Measurements from ENCODE around the gene ABCB8. TPM values are rescaled to one million over a fixed set of nuclear protein-coding genes. Genes with fewer than 3 reads are reported as not detected.
"Not testable (repeated sequence)": the region's sequence is repeated elsewhere in the genome, so short reads cannot be mapped to it uniquely, and the experiment has no call there.

The ABCB8 gene
- total RNA-seq, 1 donor from 2014 or later = 28.3 TPM

- no peaks in the 10 kb centered on the region for H3K36me3 ChIP-seq
- H3K27ac ChIP-seq (replicated peaks) = no peak overlapping the region
- no peak for DNase-seq
- peak overlapping the region; percentile 49 for H3K4me3 ChIP-seq
- H3K9me3 ChIP-seq (replicated peaks) = no peaks in the 10 kb centered on the region
- H3K27me3 ChIP-seq (ENCODE audit: low read depth) = peaks cover 70% of the 10 kb centered on the region
- TF ChIP-seq, protein P1, sequence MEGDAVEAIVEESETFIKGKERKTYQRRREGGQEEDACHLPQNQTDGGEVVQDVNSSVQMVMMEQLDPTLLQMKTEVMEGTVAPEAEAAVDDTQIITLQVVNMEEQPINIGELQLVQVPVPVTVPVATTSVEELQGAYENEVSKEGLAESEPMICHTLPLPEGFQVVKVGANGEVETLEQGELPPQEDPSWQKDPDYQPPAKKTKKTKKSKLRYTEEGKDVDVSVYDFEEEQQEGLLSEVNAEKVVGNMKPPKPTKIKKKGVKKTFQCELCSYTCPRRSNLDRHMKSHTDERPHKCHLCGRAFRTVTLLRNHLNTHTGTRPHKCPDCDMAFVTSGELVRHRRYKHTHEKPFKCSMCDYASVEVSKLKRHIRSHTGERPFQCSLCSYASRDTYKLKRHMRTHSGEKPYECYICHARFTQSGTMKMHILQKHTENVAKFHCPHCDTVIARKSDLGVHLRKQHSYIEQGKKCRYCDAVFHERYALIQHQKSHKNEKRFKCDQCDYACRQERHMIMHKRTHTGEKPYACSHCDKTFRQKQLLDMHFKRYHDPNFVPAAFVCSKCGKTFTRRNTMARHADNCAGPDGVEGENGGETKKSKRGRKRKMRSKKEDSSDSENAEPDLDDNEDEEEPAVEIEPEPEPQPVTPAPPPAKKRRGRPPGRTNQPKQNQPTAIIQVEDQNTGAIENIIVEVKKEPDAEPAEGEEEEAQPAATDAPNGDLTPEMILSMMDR (IDR thresholded peaks at IDR 0.05; ENCODE audit: borderline replicate concordance) = no peak
- H3K4me1 ChIP-seq = peaks cover 29% of the 10 kb centered on the region
- intact Hi-C loops (cut with micrococcal nuclease) = no loop called here
These were observed 9.2 kb upstream of the ABCB8 start for GRCh38 chr7:151019130-151019447.

- TF ChIP-seq, protein P1 (IDR thresholded peaks at IDR 0.05; ENCODE audit: borderline replicate concordance) = no peak
- Histone ChIP-seq H3K9me3 (replicated peaks) (no peaks in the 10 kb centered on the region), H3K4me3 (no peak overlapping the region), H3K4me1 (peaks cover 18% of the 10 kb centered on the region), H3K36me3 (no peaks in the 10 kb centered on the region), H3K27me3 (ENCODE audit: low read depth) (peaks cover 69% of the 10 kb centered on the region), H3K27ac (replicated peaks) (no peak overlapping the region)
- intact Hi-C loops (cut with micrococcal nuclease) = no loop called here
- DNase-seq = no peak
These were observed 8.0 kb upstream of the ABCB8 start for GRCh38 chr7:151020231-151020630.

DNA sequence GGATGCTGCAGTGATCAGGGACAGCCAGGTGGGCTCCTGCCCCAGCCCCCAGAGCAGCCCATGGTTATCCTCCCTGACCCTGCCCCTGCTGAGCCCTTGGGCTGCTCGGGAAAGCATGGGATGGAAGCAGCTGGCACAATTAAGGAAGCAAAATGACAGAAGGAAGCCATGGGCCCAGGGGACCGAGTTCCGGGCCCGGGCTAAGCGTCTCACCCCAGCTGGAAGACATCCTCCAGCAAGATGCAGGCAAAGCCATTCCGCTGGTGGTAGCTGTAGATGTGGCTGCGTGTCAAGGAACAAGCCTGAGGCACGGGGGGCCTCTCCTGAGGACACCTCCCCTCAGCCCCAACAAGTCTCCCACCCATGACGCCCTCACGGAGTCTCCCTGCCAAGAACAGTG, 5.0 kb upstream of the ABCB8 start:
- no peaks in the 10 kb centered on the region for H3K36me3 ChIP-seq
- peaks cover 16% of the 10 kb centered on the region for H3K4me1 ChIP-seq
- H3K9me3 ChIP-seq (replicated peaks) = no peaks in the 10 kb centered on the region
- peaks cover 48% of the 10 kb centered on the region for H3K27me3 ChIP-seq (ENCODE audit: low read depth)
- DNase-seq = no peak
- H3K27ac ChIP-seq (replicated peaks) = no peak overlapping the region
- intact Hi-C loops (cut with micrococcal nuclease) = no loop called here
- TF ChIP-seq, protein P1 (IDR thresholded peaks at IDR 0.05; ENCODE audit: borderline replicate concordance) = no peak
- H3K4me3 ChIP-seq = no peak overlapping the region

- Histone ChIP-seq H3K9me3 (replicated peaks) (no peaks in the 10 kb centered on the region), H3K27ac (replicated peaks) (no peak within 1 kb of the TSS), H3K4me3 (no peak within 1 kb of the TSS), H3K4me1 (peaks cover 15% of the 10 kb centered on the region), H3K27me3 (ENCODE audit: low read depth) (peaks cover 35% of the 10 kb centered on the region), H3K36me3 (no peaks in the 10 kb centered on the region)
- TF ChIP-seq, protein P1 (IDR thresholded peaks at IDR 0.05; ENCODE audit: borderline replicate concordance) = no peak
- intact Hi-C loops (cut with micrococcal nuclease) = no loop called here
- no peak for DNase-seq
These were observed 3.7 kb upstream of the ABCB8 start, which contains the start of gene ATG9B for GRCh38 chr7:151024435-151025056. Gene ATG9B (minus strand): TSS chr7:151024494. CDS start chr7:151024423, 71 bp downstream.

- peaks cover 19% of the 10 kb centered on the region for H3K27me3 ChIP-seq (ENCODE audit: low read depth)
- H3K4me3 ChIP-seq = no peak overlapping the region
- peaks cover 24% of the 10 kb centered on the region for H3K4me1 ChIP-seq
- intact Hi-C loops (cut with micrococcal nuclease) = no loop called here
- TF ChIP-seq, protein P1 (IDR thresholded peaks at IDR 0.05; ENCODE audit: borderline replicate concordance) = no peak
- DNase-seq = no peak
- H3K9me3 ChIP-seq (replicated peaks) = no peaks in the 10 kb centered on the region
- H3K27ac ChIP-seq (replicated peaks) = no peak overlapping the region
- no peaks in the 10 kb centered on the region for H3K36me3 ChIP-seq
These were observed 2.2 kb upstream of the ABCB8 start for GRCh38 chr7:151025924-151026671.

GRCh38 chr7:151026771-151027727, 1.2 kb upstream of the ABCB8 start:
- not testable (repeated sequence) for DNase-seq

GRCh38 chr7:151027728-151028130, 521 bp upstream of the ABCB8 start:
- H3K27me3 ChIP-seq (ENCODE audit: low read depth); H3K36me3 ChIP-seq; intact Hi-C loops (cut with micrococcal nuclease); H3K9me3 ChIP-seq (replicated peaks); DNase-seq: not testable (repeated sequence)
- Histone ChIP-seq H3K4me1 (peaks cover 24% of the 10 kb centered on the region), H3K27ac (replicated peaks) (peak overlapping the region; percentile 93), H3K4me3 (peak overlapping the region; percentile 85)

More at GRCh38 chr7:151026771-151027727, 1.2 kb upstream of the ABCB8 start:
- H3K36me3 ChIP-seq; H3K9me3 ChIP-seq (replicated peaks); intact Hi-C loops (cut with micrococcal nuclease): not testable (repeated sequence)
- H3K4me3 ChIP-seq = peak overlapping the region; percentile 85
- H3K4me1 ChIP-seq = peaks cover 24% of the 10 kb centered on the region
- peaks cover 12% of the 10 kb centered on the region for H3K27me3 ChIP-seq (ENCODE audit: low read depth)
- peak overlapping the region; percentile 93 for H3K27ac ChIP-seq (replicated peaks)

Data from left ventricle myocardium inferior (tissue), 1 donor.